Keratinocyte (primary cell): ENCODE data around the gene PATL2. TPM values are rescaled to one million over a fixed set of nuclear protein-coding genes. Genes with fewer than 3 reads are reported as not detected.

Experiments
- DNase-seq: peaks from one replicate; pipeline ENCODE4 v3.0.0-alpha.2; 2011; ENCODE audit warnings: low read depth, missing footprints, low spot score
- FAIRE-seq: peaks from 2 replicates; lab custom pipeline; 2011; peaks lifted over from hg19 to GRCh38; lab: Jason Lieb, UNC
- H2AFZ ChIP-seq: 2 replicates; pipeline ENCODE4 v1.6.0; 2012; ENCODE audit warnings: low read length, control low read depth, inconsistent platforms; ENCODE audit not compliant: control insufficient read depth
- H3K27ac ChIP-seq: 2 replicates; pipeline ENCODE4 v1.5.1; 2011; ENCODE audit warnings: low read length; ENCODE audit not compliant: control insufficient read depth, insufficient read depth
- H3K27me3 ChIP-seq: 3 replicates; pipeline ENCODE4 v1.6.0; 2011; ENCODE audit warnings: low read length; ENCODE audit not compliant: control insufficient read depth, insufficient read depth; ENCODE audit errors: extremely low read depth
- H3K36me3 ChIP-seq, 2 experiments: 2 replicates in 1 of 2; 3 replicates in 1 of 2; pipeline ENCODE4 v1.5.1; 2011; ENCODE audit warnings: low read length in 2 of 2, mild to moderate bottlenecking in 1 of 2; ENCODE audit not compliant: control insufficient read depth in 2 of 2, insufficient read depth in 2 of 2; ENCODE audit errors: extremely low read depth in 1 of 2
- H3K4me1 ChIP-seq: 3 replicates; pipeline ENCODE4 v1.5.1; 2011; ENCODE audit warnings: low read length; ENCODE audit not compliant: control insufficient read depth, insufficient read depth; ENCODE audit errors: extremely low read depth
- H3K4me2 ChIP-seq: 3 replicates; pipeline ENCODE4 v1.6.0; 2011; ENCODE audit warnings: low read depth, low read length; ENCODE audit not compliant: control insufficient read depth, insufficient read depth; ENCODE audit errors: extremely low read depth
- H3K4me3 ChIP-seq, 3 experiments: fragments of 200-600 bp in 1 of 3; sonication (generic) in 1 of 3; 2 replicates in 2 of 3; 3 replicates in 1 of 3; pipeline ENCODE4 v1.5.1; 2011 to 2016; ENCODE audit warnings: low read length in 3 of 3, mild to moderate bottlenecking in 3 of 3, control low read depth in 2 of 3, inconsistent platforms in 1 of 3, low read depth in 1 of 3, mixed read lengths in 1 of 3, mixed run types in 1 of 3, moderate library complexity in 1 of 3; ENCODE audit not compliant: control insufficient read depth in 2 of 3, insufficient read depth in 2 of 3; ENCODE audit errors: extremely low read depth in 1 of 3
- H3K79me2 ChIP-seq: 2 replicates; pipeline ENCODE4 v1.6.0; 2012; ENCODE audit warnings: low read length; ENCODE audit not compliant: control insufficient read depth, insufficient read depth
- H3K9ac ChIP-seq: 3 replicates; pipeline ENCODE4 v1.6.0; 2011; ENCODE audit warnings: low read length; ENCODE audit not compliant: control insufficient read depth, insufficient read depth; ENCODE audit errors: extremely low read depth
- H3K9me1 ChIP-seq: 3 replicates; pipeline ENCODE4 v1.6.0; 2011; ENCODE audit warnings: low read length; ENCODE audit not compliant: control insufficient read depth, insufficient read depth; ENCODE audit errors: extremely low read depth
- H3K9me3 ChIP-seq: 2 replicates; pipeline ENCODE4 v1.5.1; 2012; ENCODE audit warnings: low read depth, low read length; ENCODE audit not compliant: control insufficient read depth
- H4K20me1 ChIP-seq: 3 replicates; pipeline ENCODE4 v1.6.0; 2011; ENCODE audit warnings: low read length; ENCODE audit not compliant: control insufficient read depth, insufficient read depth; ENCODE audit errors: extremely low read depth
- CTCF ChIP-seq, 3 experiments: IDR thresholded peaks in 1 of 3; conservative IDR thresholded peaks in 1 of 3; optimal IDR thresholded peaks in 1 of 3; 2 replicates in 2 of 3; 3 replicates in 1 of 3; pipeline versions ENCODE3 to v1.5.1; 2011; ENCODE audit warnings: low read length in 3 of 3, mild to moderate bottlenecking in 3 of 3, moderate library complexity in 2 of 3, control low read depth in 1 of 3, inconsistent platforms in 1 of 3; ENCODE audit not compliant: insufficient read depth in 2 of 3; ENCODE audit errors: extremely low read depth in 1 of 3
- EZH2 ChIP-seq: IDR thresholded peaks from one replicate; pipeline ENCODE4 v1.6.1; 2012; ENCODE audit warnings: inconsistent platforms, mild to moderate bottlenecking, low read length, moderate library complexity
- dilution Hi-C: fragments of 300-500 bp; cut with MboI; formaldehyde crosslinking; loops from one replicate; pipeline ENCODE4 v1.7.0; 2020; ENCODE audit warnings: low sequenced_read_pairs; ENCODE audit not compliant: extremely low pct_ligation_motif_present
- polyA plus RNA-seq, 5 experiments: library from polyadenylated mRNA; depleted of rRNA in 3 of 5; stranded (reverse) in 3 of 5; stranded (forward) in 1 of 5; unstranded in 1 of 5; fragments of >200 nt; gene quantifications; 1 replicate in 1 of 5; 2 replicates in 3 of 5; 3 replicates in 1 of 5; pipeline versions ENCODE4 v1.2.1 to v1.2.3, GENCODE V29; 2011 to 2012; ENCODE audit warnings: missing spikeins in 2 of 5, low read depth in 1 of 5, low replicate concordance in 1 of 5

Gene PATL2
- polyA plus RNA-seq, 1 donor (not counting 4 experiments of a cell fraction or from before 2014, with no cell fraction given) = 0.46 TPM

- FAIRE-seq (no peak), DNase-seq (no peak)
- peak overlapping the region in 2 of 3 experiments; percentile 45 to 56 for H3K4me3 ChIP-seq
- no peaks in the 10 kb centered on the region for H4K20me1 ChIP-seq
- no peaks in the 10 kb centered on the region for H3K27me3 ChIP-seq
- H3K27ac ChIP-seq = peak overlapping the region; percentile 97
- no peaks in the 10 kb centered on the region for H3K9me1 ChIP-seq
- dilution Hi-C loops = no loop called here
- H3K9ac ChIP-seq = peak overlapping the region; percentile 73
- H3K36me3 ChIP-seq = no peaks in the 10 kb centered on the region
- TF ChIP-seq EZH2 = no peak
- no peak for TF ChIP-seq CTCF (optimal IDR thresholded peaks at IDR 0.05 in 1 of 3, IDR thresholded peaks at IDR 0.05 in 1 of 3, conservative IDR thresholded peaks at IDR 0.05 in 1 of 3; ENCODE audit: extremely low read depth in 1 of 3, insufficient read depth in 2 of 3, low read length in 3 of 3)
- peaks cover 40% of the 10 kb centered on the region for H3K4me1 ChIP-seq
- no peaks in the 10 kb centered on the region for H3K9me3 ChIP-seq
- H3K4me2 ChIP-seq = peak overlapping the region; percentile 93
- peak overlapping the region; percentile 90 for H2AFZ ChIP-seq
- peaks cover 2% of the 10 kb centered on the region for H3K79me2 ChIP-seq
These were observed 15.0 kb upstream of the PATL2 start for GRCh38 chr15:44726136-44726535.

GRCh38 chr15:44722011-44722410, 10.9 kb upstream of the PATL2 start:
- dilution Hi-C loops = no loop called here
- Histone ChIP-seq H3K27me3 (no peaks in the 10 kb centered on the region), H3K4me3 (no peak overlapping the region), H4K20me1 (peaks cover 2% of the 10 kb centered on the region), H3K9ac (no peak overlapping the region), H3K27ac (no peak overlapping the region), H2AFZ (no peak overlapping the region), H3K4me2 (no peak overlapping the region), H3K4me1 (peaks cover 12% of the 10 kb centered on the region), H3K79me2 (no peaks in the 10 kb centered on the region), H3K36me3 (peaks cover 9% of the 10 kb centered on the region in 2 experiments), H3K9me3 (no peaks in the 10 kb centered on the region), H3K9me1 (no peaks in the 10 kb centered on the region)
- TF ChIP-seq CTCF (optimal IDR thresholded peaks at IDR 0.05 in 1 of 3, IDR thresholded peaks at IDR 0.05 in 1 of 3, conservative IDR thresholded peaks at IDR 0.05 in 1 of 3; ENCODE audit: extremely low read depth in 1 of 3, insufficient read depth in 2 of 3, low read length in 3 of 3) (no peak), EZH2 (no peak)
- DNase-seq = no peak
- no peak for FAIRE-seq
